ENCODE results near the gene DPP9. TPM values are rescaled to one million over a fixed set of nuclear protein-coding genes. Genes with fewer than 3 reads are reported as not detected.

DPP9 gene
- polyA plus RNA-seq, 1 of the 3 experiments (the other 2 are of a cell fraction) = 17.1 TPM

DNA sequence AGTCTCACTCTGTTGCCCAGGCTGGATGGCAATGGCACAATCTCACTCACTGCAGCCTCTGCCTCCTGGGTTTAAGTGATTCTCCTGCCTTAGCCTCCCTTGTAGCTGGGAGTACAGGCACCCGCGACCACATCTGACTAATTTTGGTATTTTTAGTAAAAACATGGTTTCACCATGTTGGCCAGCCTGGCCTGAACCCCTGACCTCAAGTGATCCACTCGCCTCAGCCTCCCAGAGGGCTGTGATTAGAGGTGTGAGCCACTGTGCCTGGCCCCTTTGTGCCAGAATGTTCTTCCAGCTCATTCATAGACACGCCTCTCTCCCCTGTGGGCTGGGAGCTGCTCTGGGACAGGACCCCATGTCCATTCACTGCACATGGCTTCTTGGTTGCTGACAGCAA is 62.6 kb downstream of the DPP9 start:
- WGBS (ENCODE audit: low lambda C conversion rate) = 87% methylated on average over 3 of the region's 4 CpGs
- peaks cover 9% of the 10 kb centered on the region; the same call in 1 of the 2 replicates for H3K79me2 ChIP-seq (ENCODE audit: insufficient read depth)
- H3K4me2 ChIP-seq = no peak overlapping the region
- H3K4me1 ChIP-seq (ENCODE audit: control insufficient read depth in 1 of 2, insufficient read depth in 2 of 2, low read depth in 1 of 2, low read length in 1 of 2) = no peaks in the 10 kb centered on the region
- H3K9me2 ChIP-seq = no peaks in the 10 kb centered on the region
- H3K9me3 ChIP-seq = no peaks in the 10 kb centered on the region
- TF ChIP-seq NRF1 (IDR thresholded peaks at IDR 0.05; ENCODE audit: low read depth, low read length) (no peak), GABPA (IDR thresholded peaks at IDR 0.05; ENCODE audit: low read depth) (no peak), RCOR1 (IDR thresholded peaks at IDR 0.05; ENCODE audit: low read length) (no peak), TAF1 (IDR thresholded peaks at IDR 0.05; ENCODE audit: borderline replicate concordance, low read depth, low read length) (no peak), EP300 (IDR thresholded peaks at IDR 0.05; ENCODE audit: borderline replicate concordance in 1 of 2, low read depth in 1 of 2, low read length in 1 of 2) (no peak)
- TF ChIP-seq, protein P1, sequence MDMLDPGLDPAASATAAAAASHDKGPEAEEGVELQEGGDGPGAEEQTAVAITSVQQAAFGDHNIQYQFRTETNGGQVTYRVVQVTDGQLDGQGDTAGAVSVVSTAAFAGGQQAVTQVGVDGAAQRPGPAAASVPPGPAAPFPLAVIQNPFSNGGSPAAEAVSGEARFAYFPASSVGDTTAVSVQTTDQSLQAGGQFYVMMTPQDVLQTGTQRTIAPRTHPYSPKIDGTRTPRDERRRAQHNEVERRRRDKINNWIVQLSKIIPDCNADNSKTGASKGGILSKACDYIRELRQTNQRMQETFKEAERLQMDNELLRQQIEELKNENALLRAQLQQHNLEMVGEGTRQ (IDR thresholded peaks at IDR 0.05; ENCODE audit: borderline replicate concordance, low read depth, low read length) = no peak
- TF ChIP-seq, protein P2, sequence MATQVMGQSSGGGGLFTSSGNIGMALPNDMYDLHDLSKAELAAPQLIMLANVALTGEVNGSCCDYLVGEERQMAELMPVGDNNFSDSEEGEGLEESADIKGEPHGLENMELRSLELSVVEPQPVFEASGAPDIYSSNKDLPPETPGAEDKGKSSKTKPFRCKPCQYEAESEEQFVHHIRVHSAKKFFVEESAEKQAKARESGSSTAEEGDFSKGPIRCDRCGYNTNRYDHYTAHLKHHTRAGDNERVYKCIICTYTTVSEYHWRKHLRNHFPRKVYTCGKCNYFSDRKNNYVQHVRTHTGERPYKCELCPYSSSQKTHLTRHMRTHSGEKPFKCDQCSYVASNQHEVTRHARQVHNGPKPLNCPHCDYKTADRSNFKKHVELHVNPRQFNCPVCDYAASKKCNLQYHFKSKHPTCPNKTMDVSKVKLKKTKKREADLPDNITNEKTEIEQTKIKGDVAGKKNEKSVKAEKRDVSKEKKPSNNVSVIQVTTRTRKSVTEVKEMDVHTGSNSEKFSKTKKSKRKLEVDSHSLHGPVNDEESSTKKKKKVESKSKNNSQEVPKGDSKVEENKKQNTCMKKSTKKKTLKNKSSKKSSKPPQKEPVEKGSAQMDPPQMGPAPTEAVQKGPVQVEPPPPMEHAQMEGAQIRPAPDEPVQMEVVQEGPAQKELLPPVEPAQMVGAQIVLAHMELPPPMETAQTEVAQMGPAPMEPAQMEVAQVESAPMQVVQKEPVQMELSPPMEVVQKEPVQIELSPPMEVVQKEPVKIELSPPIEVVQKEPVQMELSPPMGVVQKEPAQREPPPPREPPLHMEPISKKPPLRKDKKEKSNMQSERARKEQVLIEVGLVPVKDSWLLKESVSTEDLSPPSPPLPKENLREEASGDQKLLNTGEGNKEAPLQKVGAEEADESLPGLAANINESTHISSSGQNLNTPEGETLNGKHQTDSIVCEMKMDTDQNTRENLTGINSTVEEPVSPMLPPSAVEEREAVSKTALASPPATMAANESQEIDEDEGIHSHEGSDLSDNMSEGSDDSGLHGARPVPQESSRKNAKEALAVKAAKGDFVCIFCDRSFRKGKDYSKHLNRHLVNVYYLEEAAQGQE (IDR thresholded peaks at IDR 0.05; ENCODE audit: low read depth, low read length) = no peak
- no peak overlapping the region for H3K9ac ChIP-seq
- ChIA-PET CTCF (no interaction called here), POLR2A (no interaction called here)
- H4K20me1 ChIP-seq (ENCODE audit: insufficient read depth) = no peaks in the 10 kb centered on the region
- H3K4me3 ChIP-seq (ENCODE audit: low read depth in 2 of 2, low read length in 1 of 2) = no peak overlapping the region
- no peaks in the 10 kb centered on the region for H3K27me3 ChIP-seq (ENCODE audit: insufficient read depth)
- DNase-seq = no peak
- peaks cover 8% of the 10 kb centered on the region for H3F3A ChIP-seq (replicated peaks; ENCODE audit: insufficient read depth)
- no peak overlapping the region for H3K27ac ChIP-seq (ENCODE audit: low read depth in 2 of 2, low read length in 1 of 2)
- H2AFZ ChIP-seq (ENCODE audit: low read depth) = no peak overlapping the region
- H3K36me3 ChIP-seq (replicated peaks in 1 of 2; ENCODE audit: control insufficient read depth in 1 of 2, insufficient read depth in 2 of 2, low read length in 1 of 2) = peaks cover 19 to 44% of the 10 kb centered on the region in 2 experiments

DNA sequence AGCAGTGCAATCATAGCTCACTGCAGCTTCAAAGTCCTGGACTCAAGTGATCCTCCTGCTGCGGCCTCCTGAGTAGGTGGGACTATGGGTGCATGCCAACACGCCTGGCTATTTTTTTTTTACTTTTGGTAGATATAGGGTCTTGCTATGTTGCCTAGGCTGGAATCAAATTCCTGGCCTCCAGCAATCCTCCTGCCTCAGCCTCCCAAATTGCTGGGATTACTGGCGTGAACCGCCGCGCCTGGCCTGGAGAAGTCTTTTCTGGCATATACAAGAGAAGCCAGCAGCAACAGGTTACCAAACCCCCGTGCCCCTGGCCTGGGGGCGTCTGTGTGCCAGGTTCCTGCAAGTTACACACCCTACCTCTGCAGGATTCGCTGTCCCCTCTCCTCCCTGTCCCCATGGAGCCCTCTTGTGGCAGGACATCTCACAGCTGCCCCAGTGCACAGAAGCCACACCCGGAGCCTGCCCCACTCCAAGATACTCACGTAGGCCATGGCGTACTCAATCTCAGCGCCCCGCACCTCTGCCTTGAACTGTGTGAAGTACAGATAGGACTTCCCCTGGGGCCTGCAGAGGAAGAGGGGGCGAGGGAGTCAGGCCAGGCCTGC is 63.4 kb downstream of the DPP9 start:
- Histone ChIP-seq H3K9ac (no peak overlapping the region), H3K4me3 (ENCODE audit: low read depth in 2 of 2, low read length in 1 of 2) (no peak overlapping the region), H3K36me3 (replicated peaks in 1 of 2; ENCODE audit: control insufficient read depth in 1 of 2, insufficient read depth in 2 of 2, low read length in 1 of 2) (peaks cover 22 to 44% of the 10 kb centered on the region in 2 experiments), H2AFZ (ENCODE audit: low read depth) (no peak overlapping the region), H3K4me2 (no peak overlapping the region), H3K9me3 (no peaks in the 10 kb centered on the region), H4K20me1 (ENCODE audit: insufficient read depth) (no peaks in the 10 kb centered on the region), H3K79me2 (ENCODE audit: insufficient read depth) (peaks cover 9% of the 10 kb centered on the region; the same call in 1 of the 2 replicates), H3K27ac (ENCODE audit: low read depth in 2 of 2, low read length in 1 of 2) (no peak overlapping the region), H3F3A (replicated peaks; ENCODE audit: insufficient read depth) (peaks cover 10% of the 10 kb centered on the region), H3K27me3 (ENCODE audit: insufficient read depth) (no peaks in the 10 kb centered on the region), H3K4me1 (ENCODE audit: control insufficient read depth in 1 of 2, insufficient read depth in 2 of 2, low read depth in 1 of 2, low read length in 1 of 2) (no peaks in the 10 kb centered on the region), H3K9me2 (no peaks in the 10 kb centered on the region)
- ChIA-PET CTCF (no interaction called here), POLR2A (no interaction called here)
- WGBS (ENCODE audit: low lambda C conversion rate) = 94% methylated on average over 13 of the region's 15 CpGs
- no peak for DNase-seq
- no peak for TF ChIP-seq TCF12 (IDR thresholded peaks at IDR 0.05)
- TF ChIP-seq, protein P3, sequence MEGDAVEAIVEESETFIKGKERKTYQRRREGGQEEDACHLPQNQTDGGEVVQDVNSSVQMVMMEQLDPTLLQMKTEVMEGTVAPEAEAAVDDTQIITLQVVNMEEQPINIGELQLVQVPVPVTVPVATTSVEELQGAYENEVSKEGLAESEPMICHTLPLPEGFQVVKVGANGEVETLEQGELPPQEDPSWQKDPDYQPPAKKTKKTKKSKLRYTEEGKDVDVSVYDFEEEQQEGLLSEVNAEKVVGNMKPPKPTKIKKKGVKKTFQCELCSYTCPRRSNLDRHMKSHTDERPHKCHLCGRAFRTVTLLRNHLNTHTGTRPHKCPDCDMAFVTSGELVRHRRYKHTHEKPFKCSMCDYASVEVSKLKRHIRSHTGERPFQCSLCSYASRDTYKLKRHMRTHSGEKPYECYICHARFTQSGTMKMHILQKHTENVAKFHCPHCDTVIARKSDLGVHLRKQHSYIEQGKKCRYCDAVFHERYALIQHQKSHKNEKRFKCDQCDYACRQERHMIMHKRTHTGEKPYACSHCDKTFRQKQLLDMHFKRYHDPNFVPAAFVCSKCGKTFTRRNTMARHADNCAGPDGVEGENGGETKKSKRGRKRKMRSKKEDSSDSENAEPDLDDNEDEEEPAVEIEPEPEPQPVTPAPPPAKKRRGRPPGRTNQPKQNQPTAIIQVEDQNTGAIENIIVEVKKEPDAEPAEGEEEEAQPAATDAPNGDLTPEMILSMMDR (IDR thresholded peaks at IDR 0.05) = peak; percentile 31
- TF ChIP-seq EZH2phosphoT487 (IDR thresholded peaks at IDR 0.05; ENCODE audit: borderline replicate concordance, low read depth) = no peak
- no peak for TF ChIP-seq ELF1 (IDR thresholded peaks at IDR 0.05)
- no peak for TF ChIP-seq SIN3A (IDR thresholded peaks at IDR 0.05; ENCODE audit: borderline replicate concordance, low read depth, low read length)
- no peak for TF ChIP-seq TEAD4 (IDR thresholded peaks at IDR 0.05; ENCODE audit: borderline replicate concordance, insufficient read depth)
